ENCODE measurements around the gene PLXNC1. TPM values are rescaled to one million over a fixed set of nuclear protein-coding genes. Genes with fewer than 3 reads are reported as not detected.

Gene PLXNC1
- total RNA-seq, 1 experiment from 2014 or later, result 0.34 TPM

- no peak for DNase-seq (ENCODE audit: low read depth)
These were observed 189.8 kb downstream of the PLXNC1 start for GRCh38 chr12:94338006-94338794.

- DNase-seq (ENCODE audit: low read depth), result no peak
These were observed 192.2 kb downstream of the PLXNC1 start for GRCh38 chr12:94340573-94340972.

- no peak for DNase-seq (ENCODE audit: low read depth)
These were observed 204.8 kb downstream of the PLXNC1 start for GRCh38 chr12:94353130-94353529.

Measured in LHCN-M2 (cell line).